Neural cell (in vitro differentiated cells): ENCODE data around the gene CASR. TPM values are rescaled to one million over a fixed set of nuclear protein-coding genes. Genes with fewer than 3 reads are reported as not detected.

Source experiments
- H2AFZ ChIP-seq: fragments of 200-600, 300-800 bp; sonication (generic), shearing (Covaris generic); 2 replicates; pipeline ENCODE4 v1.6.0; 2014; ENCODE audit warnings: low read depth, mild to moderate bottlenecking, antibody characterized with exemption, low read length, moderate library complexity
- H3F3A ChIP-seq: fragments of 200-600 bp; shearing (Covaris generic); 2 replicates; pipeline ENCODE4 v1.6.1; 2016; ENCODE audit warnings: mild to moderate bottlenecking, moderate library complexity, mixed read lengths, antibody characterized with exemption, low read length; ENCODE audit not compliant: insufficient read depth, poor library complexity, severe bottlenecking
- H3K27ac ChIP-seq: fragments of 200-600, 300-800 bp; sonication (generic), shearing (Covaris generic); 2 replicates; pipeline ENCODE4 v1.5.1; 2014; ENCODE audit warnings: mild to moderate bottlenecking, low read length, moderate library complexity
- H3K27me3 ChIP-seq: fragments of 300-800, 200-600 bp; sonication (generic), shearing (Covaris generic); 2 replicates; pipeline ENCODE4 v1.6.0; 2014; ENCODE audit warnings: mild to moderate bottlenecking, low read depth, low read length, moderate library complexity; ENCODE audit not compliant: insufficient read depth
- H3K36me3 ChIP-seq: fragments of 300-800, 200-600 bp; sonication (generic), shearing (Covaris generic); 2 replicates; pipeline ENCODE4 v1.5.1; 2014; ENCODE audit warnings: mild to moderate bottlenecking, antibody characterized with exemption, low read length, moderate library complexity; ENCODE audit not compliant: insufficient read depth
- H3K4me2 ChIP-seq: fragments of 300-800, 200-600 bp; sonication (generic), shearing (Covaris generic); 2 replicates; pipeline ENCODE4 v1.6.0; 2014; ENCODE audit warnings: mild to moderate bottlenecking, low read length
- H3K4me3 ChIP-seq: fragments of 300-800, 200-600 bp; sonication (generic), shearing (Covaris generic); 2 replicates; pipeline ENCODE4 v1.5.1; 2014; ENCODE audit warnings: mild to moderate bottlenecking, low read length, moderate library complexity
- H3K79me2 ChIP-seq: fragments of 200-600 bp; shearing (Covaris generic); replicated peaks from 2 replicates; pipeline ENCODE4 v1.6.0; 2014; ENCODE audit warnings: mild to moderate bottlenecking, low read length, moderate library complexity; ENCODE audit not compliant: insufficient read depth
- H3K9ac ChIP-seq: fragments of 300-800, 200-600 bp; sonication (generic), shearing (Covaris generic); 2 replicates; pipeline ENCODE4 v1.6.1; 2016; ENCODE audit warnings: mild to moderate bottlenecking, low read length, mixed read lengths
- H3K9me2 ChIP-seq: fragments of 200-600 bp; shearing (Covaris generic); 2 replicates; pipeline ENCODE4 v1.6.1; 2016; ENCODE audit warnings: mild to moderate bottlenecking, low read length, mixed read lengths; ENCODE audit not compliant: insufficient read depth
- H3K9me3 ChIP-seq: fragments of 200-600, 300-800 bp; sonication (generic), shearing (Covaris generic); 2 replicates; pipeline ENCODE4 v1.6.1; 2016; ENCODE audit warnings: mild to moderate bottlenecking, mixed run types, low read length, moderate library complexity, mixed read lengths
- H4K20me1 ChIP-seq: fragments of 200-600 bp; shearing (Covaris generic); 2 replicates; pipeline ENCODE4 v1.6.1; 2016; ENCODE audit warnings: mild to moderate bottlenecking, mixed run types; ENCODE audit not compliant: insufficient read depth
- EP300 ChIP-seq: fragments of 450-650 bp; conservative IDR thresholded peaks from 2 replicates; pipeline ENCODE4 v1.6.1; 2014; ENCODE audit warnings: antibody characterized with exemption, mild to moderate bottlenecking, moderate library complexity; ENCODE audit not compliant: poor library complexity, severe bottlenecking
- EZH2 ChIP-seq: fragments of 200-600, 300-800 bp; shearing (Covaris generic), sonication (generic); IDR thresholded peaks from 2 replicates; pipeline ENCODE4 v1.6.1; 2014; ENCODE audit warnings: antibody characterized with exemption, low read length, borderline replicate concordance, mild to moderate bottlenecking; ENCODE audit not compliant: insufficient read depth, poor library complexity, severe bottlenecking
- MXI1 ChIP-seq: fragments of 450-650 bp; conservative IDR thresholded peaks from 2 replicates; pipeline ENCODE4 v1.6.1; 2014; ENCODE audit warnings: antibody characterized with exemption, mild to moderate bottlenecking; ENCODE audit not compliant: poor library complexity, severe bottlenecking
- POLR2AphosphoS5 ChIP-seq: IDR thresholded peaks from 2 replicates; pipeline ENCODE4 v1.6.1; 2012
- RAD21 ChIP-seq: fragments of 450-650 bp; conservative IDR thresholded peaks from 2 replicates; pipeline ENCODE4 v1.6.1; 2014; ENCODE audit warnings: antibody characterized with exemption, mild to moderate bottlenecking, moderate library complexity
- SMC3 ChIP-seq: fragments of 450-650 bp; conservative IDR thresholded peaks from 2 replicates; pipeline ENCODE4 v1.6.1; 2014; ENCODE audit warnings: antibody characterized with exemption, mild to moderate bottlenecking, moderate library complexity; ENCODE audit not compliant: poor library complexity
- TAF1 ChIP-seq: IDR thresholded peaks from 2 replicates; pipeline ENCODE4 v1.6.1; 2012; ENCODE audit warnings: low read depth
- polyA plus RNA-seq: library from polyadenylated mRNA; depleted of rRNA; stranded (reverse); fragments of >200 nt; gene quantifications from 2 replicates; pipeline ENCODE4 v1.2.3, GENCODE V29; 2014
- TF ChIP-seq, protein P1 (sequence below): IDR thresholded peaks from 2 replicates; pipeline ENCODE4 v1.6.1; 2012; ENCODE audit warnings: borderline replicate concordance
- TF ChIP-seq, protein P2 (sequence below): fragments of 450-650 bp; IDR thresholded peaks from 2 replicates; pipeline ENCODE4 v1.5.1; 2014; ENCODE audit warnings: antibody characterized with exemption, mild to moderate bottlenecking, moderate library complexity; ENCODE audit not compliant: poor library complexity, severe bottlenecking

CASR gene
- polyA plus RNA-seq, 1 donor from 2014 or later = not detected

- Histone ChIP-seq H3K4me2 (no peak overlapping the region), H3K36me3 (no peaks in the 10 kb centered on the region), H3F3A (no peaks in the 10 kb centered on the region), H3K9ac (no peak overlapping the region), H3K4me3 (no peak overlapping the region), H3K27me3 (no peaks in the 10 kb centered on the region), H3K9me2 (no peaks in the 10 kb centered on the region), H3K9me3 (no peaks in the 10 kb centered on the region), H3K27ac (no peak overlapping the region), H2AFZ (no peak overlapping the region), H3K79me2 (no peaks in the 10 kb centered on the region), H4K20me1 (no peaks in the 10 kb centered on the region)
- TF ChIP-seq EZH2 = no peak
- TF ChIP-seq SMC3 = no peak
Observed at GRCh38 chr3:122219242-122219872, 35.9 kb downstream of the CASR start.

GRCh38 chr3:122227036-122227781, 43.7 kb downstream of the CASR start:
- Histone ChIP-seq H3K9me3 (no peaks in the 10 kb centered on the region), H3K27me3 (no peaks in the 10 kb centered on the region), H3K9ac (no peak overlapping the region), H3K79me2 (no peaks in the 10 kb centered on the region), H3K27ac (no peak overlapping the region), H3K4me3 (no peak overlapping the region), H3F3A (no peaks in the 10 kb centered on the region), H3K9me2 (no peaks in the 10 kb centered on the region), H3K36me3 (no peaks in the 10 kb centered on the region), H4K20me1 (no peaks in the 10 kb centered on the region), H2AFZ (no peak overlapping the region), H3K4me2 (no peak overlapping the region)
- TF ChIP-seq, protein P1, sequence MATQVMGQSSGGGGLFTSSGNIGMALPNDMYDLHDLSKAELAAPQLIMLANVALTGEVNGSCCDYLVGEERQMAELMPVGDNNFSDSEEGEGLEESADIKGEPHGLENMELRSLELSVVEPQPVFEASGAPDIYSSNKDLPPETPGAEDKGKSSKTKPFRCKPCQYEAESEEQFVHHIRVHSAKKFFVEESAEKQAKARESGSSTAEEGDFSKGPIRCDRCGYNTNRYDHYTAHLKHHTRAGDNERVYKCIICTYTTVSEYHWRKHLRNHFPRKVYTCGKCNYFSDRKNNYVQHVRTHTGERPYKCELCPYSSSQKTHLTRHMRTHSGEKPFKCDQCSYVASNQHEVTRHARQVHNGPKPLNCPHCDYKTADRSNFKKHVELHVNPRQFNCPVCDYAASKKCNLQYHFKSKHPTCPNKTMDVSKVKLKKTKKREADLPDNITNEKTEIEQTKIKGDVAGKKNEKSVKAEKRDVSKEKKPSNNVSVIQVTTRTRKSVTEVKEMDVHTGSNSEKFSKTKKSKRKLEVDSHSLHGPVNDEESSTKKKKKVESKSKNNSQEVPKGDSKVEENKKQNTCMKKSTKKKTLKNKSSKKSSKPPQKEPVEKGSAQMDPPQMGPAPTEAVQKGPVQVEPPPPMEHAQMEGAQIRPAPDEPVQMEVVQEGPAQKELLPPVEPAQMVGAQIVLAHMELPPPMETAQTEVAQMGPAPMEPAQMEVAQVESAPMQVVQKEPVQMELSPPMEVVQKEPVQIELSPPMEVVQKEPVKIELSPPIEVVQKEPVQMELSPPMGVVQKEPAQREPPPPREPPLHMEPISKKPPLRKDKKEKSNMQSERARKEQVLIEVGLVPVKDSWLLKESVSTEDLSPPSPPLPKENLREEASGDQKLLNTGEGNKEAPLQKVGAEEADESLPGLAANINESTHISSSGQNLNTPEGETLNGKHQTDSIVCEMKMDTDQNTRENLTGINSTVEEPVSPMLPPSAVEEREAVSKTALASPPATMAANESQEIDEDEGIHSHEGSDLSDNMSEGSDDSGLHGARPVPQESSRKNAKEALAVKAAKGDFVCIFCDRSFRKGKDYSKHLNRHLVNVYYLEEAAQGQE = no peak
- no peak for TF ChIP-seq SMC3
- no peak for TF ChIP-seq RAD21
- TF ChIP-seq TAF1 = no peak
- TF ChIP-seq MXI1 = no peak
- TF ChIP-seq EP300 = no peak
- TF ChIP-seq, protein P2, sequence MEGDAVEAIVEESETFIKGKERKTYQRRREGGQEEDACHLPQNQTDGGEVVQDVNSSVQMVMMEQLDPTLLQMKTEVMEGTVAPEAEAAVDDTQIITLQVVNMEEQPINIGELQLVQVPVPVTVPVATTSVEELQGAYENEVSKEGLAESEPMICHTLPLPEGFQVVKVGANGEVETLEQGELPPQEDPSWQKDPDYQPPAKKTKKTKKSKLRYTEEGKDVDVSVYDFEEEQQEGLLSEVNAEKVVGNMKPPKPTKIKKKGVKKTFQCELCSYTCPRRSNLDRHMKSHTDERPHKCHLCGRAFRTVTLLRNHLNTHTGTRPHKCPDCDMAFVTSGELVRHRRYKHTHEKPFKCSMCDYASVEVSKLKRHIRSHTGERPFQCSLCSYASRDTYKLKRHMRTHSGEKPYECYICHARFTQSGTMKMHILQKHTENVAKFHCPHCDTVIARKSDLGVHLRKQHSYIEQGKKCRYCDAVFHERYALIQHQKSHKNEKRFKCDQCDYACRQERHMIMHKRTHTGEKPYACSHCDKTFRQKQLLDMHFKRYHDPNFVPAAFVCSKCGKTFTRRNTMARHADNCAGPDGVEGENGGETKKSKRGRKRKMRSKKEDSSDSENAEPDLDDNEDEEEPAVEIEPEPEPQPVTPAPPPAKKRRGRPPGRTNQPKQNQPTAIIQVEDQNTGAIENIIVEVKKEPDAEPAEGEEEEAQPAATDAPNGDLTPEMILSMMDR = no peak
- no peak for TF ChIP-seq EZH2
- TF ChIP-seq POLR2AphosphoS5 = no peak
